ENCODE results near the gene SGK1.

Gene SGK1

DNA sequence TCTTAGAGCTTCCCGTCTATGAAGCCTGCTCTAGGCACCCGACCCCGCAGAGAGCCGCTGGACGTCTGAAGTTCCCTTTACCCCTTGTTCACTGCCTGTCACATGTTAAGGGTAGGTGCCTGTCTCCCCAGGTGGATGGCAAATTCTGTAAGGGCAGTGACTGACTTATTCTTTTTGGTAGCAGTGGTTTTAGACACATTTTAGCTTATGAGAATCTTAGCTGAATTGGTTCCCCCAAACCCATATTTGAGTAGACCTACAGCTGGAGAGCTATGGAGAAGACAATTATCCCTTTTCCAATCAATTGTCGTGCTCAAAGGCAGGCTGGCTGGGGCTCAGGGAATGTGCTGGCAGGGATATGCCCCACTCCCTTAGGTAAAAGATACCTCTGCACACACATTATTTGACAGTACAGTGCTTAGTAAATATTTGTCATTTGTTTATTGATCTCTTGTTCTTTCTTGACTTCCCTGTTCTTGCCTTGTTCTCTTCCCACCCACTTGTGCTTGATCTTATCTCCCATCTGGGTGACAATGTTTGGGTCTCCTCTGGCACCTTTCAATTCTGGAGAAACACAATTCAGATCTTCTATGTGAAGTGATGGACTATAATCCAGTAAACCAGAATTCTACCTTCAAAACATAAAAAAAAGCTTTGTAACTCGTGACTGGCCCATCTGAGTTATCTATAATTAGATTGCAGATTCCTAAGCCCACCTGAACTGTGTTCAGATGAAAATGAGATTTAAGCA lies 151.2 kb downstream of the SGK1 start:
- H3K9me3 ChIP-seq (ENCODE audit: control insufficient read depth in 1 of 2, low read length in 2 of 2) = no peaks in the 10 kb centered on the region
- H3K27me3 ChIP-seq (ENCODE audit: control insufficient read depth in 1 of 2, insufficient read depth in 2 of 2, low read length in 2 of 2) = no peaks in the 10 kb centered on the region
- no peak overlapping the region for H3K4me3 ChIP-seq (ENCODE audit: low read depth in 1 of 2, low read length in 2 of 2)
- no peak overlapping the region for H3K27ac ChIP-seq (ENCODE audit: low read depth, low read length)
- H3K9ac ChIP-seq (ENCODE audit: low read depth in 1 of 2, low read length in 2 of 2) = no peak overlapping the region
- peaks cover 14 to 15% of the 10 kb centered on the region in 2 donors for H3K4me1 ChIP-seq (ENCODE audit: control insufficient read depth in 1 of 2, insufficient read depth in 2 of 2, low read length in 2 of 2)
- H3K36me3 ChIP-seq (ENCODE audit: control insufficient read depth in 1 of 2, insufficient read depth in 2 of 2, low read length in 2 of 2) = peaks cover 24 to 42% of the 10 kb centered on the region in 2 donors

DNA sequence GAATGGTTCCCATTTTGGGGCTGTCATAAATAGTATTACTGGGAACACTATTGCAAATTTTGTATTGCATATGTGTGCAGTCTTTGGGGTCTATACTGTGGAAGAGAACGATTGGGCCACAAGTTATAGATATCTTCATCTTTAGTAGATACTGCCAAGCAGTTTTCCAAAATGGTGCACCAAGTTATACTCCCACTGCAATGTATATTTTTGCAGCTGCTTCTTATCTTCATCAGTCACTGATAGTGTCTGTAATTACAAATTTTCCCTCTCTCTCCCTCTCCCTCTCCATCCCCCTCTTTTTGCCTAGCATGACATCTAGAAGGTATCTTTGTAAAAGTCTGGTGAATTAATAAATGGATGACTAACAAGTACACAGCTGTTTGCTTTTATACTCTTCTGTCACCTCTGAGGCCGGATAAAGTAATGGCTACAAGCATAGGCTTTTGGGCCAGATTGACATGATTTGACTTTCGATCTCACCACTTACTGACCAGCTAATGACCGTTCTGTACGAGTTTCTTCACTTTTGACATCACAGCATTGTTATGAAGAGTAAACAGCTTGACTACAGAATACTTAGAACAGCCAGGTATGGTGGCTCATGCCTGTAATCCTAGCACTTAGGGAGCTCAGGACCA lies 152.2 kb downstream of the SGK1 start:
- peaks cover 11 to 17% of the 10 kb centered on the region in 2 donors for H3K4me1 ChIP-seq (ENCODE audit: control insufficient read depth in 1 of 2, insufficient read depth in 2 of 2, low read length in 2 of 2)
- peaks cover 14 to 32% of the 10 kb centered on the region in 2 donors for H3K36me3 ChIP-seq (ENCODE audit: control insufficient read depth in 1 of 2, insufficient read depth in 2 of 2, low read length in 2 of 2)
- no peaks in the 10 kb centered on the region for H3K27me3 ChIP-seq (ENCODE audit: control insufficient read depth in 1 of 2, insufficient read depth in 2 of 2, low read length in 2 of 2)
- no peak overlapping the region for H3K9ac ChIP-seq (ENCODE audit: low read depth in 1 of 2, low read length in 2 of 2)
- no peaks in the 10 kb centered on the region for H3K9me3 ChIP-seq (ENCODE audit: control insufficient read depth in 1 of 2, low read length in 2 of 2)
- no peak overlapping the region for H3K4me3 ChIP-seq (ENCODE audit: low read depth in 1 of 2, low read length in 2 of 2)
- H3K27ac ChIP-seq (ENCODE audit: low read depth, low read length) = no peak overlapping the region

DNA sequence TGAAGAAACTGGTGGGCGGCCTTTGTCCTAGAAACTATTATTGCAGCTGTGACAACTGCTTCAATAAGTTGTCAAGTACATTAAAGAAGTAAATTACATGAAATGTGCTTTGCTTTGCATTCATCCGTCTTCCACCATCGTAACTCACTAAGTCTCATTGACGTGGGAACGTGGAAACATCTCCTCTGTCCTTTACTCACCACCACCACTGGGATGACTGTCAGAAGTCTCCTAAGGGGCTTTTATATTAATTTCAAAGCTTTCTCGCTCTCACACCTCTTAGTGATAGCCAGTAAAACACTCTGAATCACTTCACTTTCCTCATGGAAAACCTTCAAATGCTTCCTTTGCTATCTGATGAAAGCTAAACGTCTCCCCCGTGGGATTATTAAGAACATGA lies 153.6 kb downstream of the SGK1 start:
- no peak overlapping the region for H3K9ac ChIP-seq (ENCODE audit: low read depth in 1 of 2, low read length in 2 of 2)
- no peaks in the 10 kb centered on the region for H3K9me3 ChIP-seq (ENCODE audit: control insufficient read depth in 1 of 2, low read length in 2 of 2)
- H3K4me1 ChIP-seq (ENCODE audit: control insufficient read depth in 1 of 2, insufficient read depth in 2 of 2, low read length in 2 of 2) = peaks cover 6 to 22% of the 10 kb centered on the region in 2 donors
- no peak overlapping the region for H3K27ac ChIP-seq (ENCODE audit: low read depth, low read length)
- H3K27me3 ChIP-seq (ENCODE audit: control insufficient read depth in 1 of 2, insufficient read depth in 2 of 2, low read length in 2 of 2) = no peaks in the 10 kb centered on the region
- H3K4me3 ChIP-seq (ENCODE audit: low read depth in 1 of 2, low read length in 2 of 2) = no peak overlapping the region
- H3K36me3 ChIP-seq (ENCODE audit: control insufficient read depth in 1 of 2, insufficient read depth in 2 of 2, low read length in 2 of 2) = peaks cover under 1 to 18% of the 10 kb centered on the region in 2 donors

DNA sequence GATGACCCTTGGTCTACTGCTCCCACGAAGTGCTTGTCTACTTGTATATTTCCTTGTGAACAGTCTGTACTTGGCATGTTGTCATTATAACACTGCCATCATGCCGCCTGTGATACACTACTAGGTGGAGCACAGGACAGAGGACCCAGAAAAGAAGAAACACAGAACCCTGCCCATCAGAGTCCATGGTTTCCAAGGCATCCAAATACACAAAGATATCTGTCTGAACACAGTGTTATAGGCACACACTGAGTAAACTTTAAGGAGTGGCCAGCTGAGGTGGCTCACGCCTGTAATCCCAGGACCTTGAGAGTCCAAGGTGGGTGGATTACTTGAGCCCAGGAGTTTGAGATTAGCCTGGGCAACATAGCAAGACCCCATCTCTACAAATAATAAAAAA lies 155.0 kb downstream of the SGK1 start:
- H3K36me3 ChIP-seq (ENCODE audit: control insufficient read depth in 1 of 2, insufficient read depth in 2 of 2, low read length in 2 of 2) = peaks cover 0 to 4% of the 10 kb centered on the region in 2 donors
- H3K27me3 ChIP-seq (ENCODE audit: control insufficient read depth in 1 of 2, insufficient read depth in 2 of 2, low read length in 2 of 2) = no peaks in the 10 kb centered on the region
- H3K27ac ChIP-seq (ENCODE audit: low read depth, low read length) = no peak overlapping the region
- H3K9ac ChIP-seq (ENCODE audit: low read depth in 1 of 2, low read length in 2 of 2) = no peak overlapping the region
- H3K4me1 ChIP-seq (ENCODE audit: control insufficient read depth in 1 of 2, insufficient read depth in 2 of 2, low read length in 2 of 2) = peaks cover 6 to 22% of the 10 kb centered on the region in 2 donors
- no peak overlapping the region for H3K4me3 ChIP-seq (ENCODE audit: low read depth in 1 of 2, low read length in 2 of 2)
- no peaks in the 10 kb centered on the region for H3K9me3 ChIP-seq (ENCODE audit: control insufficient read depth in 1 of 2, low read length in 2 of 2)

DNA sequence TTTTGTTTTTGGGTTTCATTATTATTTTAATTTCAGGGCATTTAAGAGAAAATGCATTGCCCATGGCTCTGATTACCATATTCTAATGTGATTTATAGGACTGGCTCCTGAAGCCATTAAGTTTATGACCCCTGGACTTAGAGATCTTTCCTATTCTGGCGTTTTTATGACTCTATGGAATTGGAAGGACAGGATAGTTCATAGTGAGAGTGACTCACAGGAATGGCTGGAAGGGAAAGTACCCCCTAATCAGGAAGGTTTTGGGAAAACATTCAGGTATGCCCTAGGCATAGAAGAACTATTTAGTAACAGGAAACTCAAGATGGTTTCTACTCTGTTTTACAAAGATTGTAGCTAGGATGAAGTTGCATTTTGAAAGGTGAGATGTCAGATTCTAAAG lies 156.9 kb downstream of the SGK1 start:
- Histone ChIP-seq H3K4me1 (ENCODE audit: control insufficient read depth in 1 of 2, insufficient read depth in 2 of 2, low read length in 2 of 2) (peaks cover 6 to 22% of the 10 kb centered on the region in 2 donors), H3K9ac (ENCODE audit: low read depth in 1 of 2, low read length in 2 of 2) (no peak overlapping the region), H3K27me3 (ENCODE audit: control insufficient read depth in 1 of 2, insufficient read depth in 2 of 2, low read length in 2 of 2) (no peaks in the 10 kb centered on the region), H3K4me3 (ENCODE audit: low read depth in 1 of 2, low read length in 2 of 2) (no peak overlapping the region), H3K9me3 (ENCODE audit: control insufficient read depth in 1 of 2, low read length in 2 of 2) (no peaks in the 10 kb centered on the region), H3K27ac (ENCODE audit: low read depth, low read length) (no peak overlapping the region), H3K36me3 (ENCODE audit: control insufficient read depth in 1 of 2, insufficient read depth in 2 of 2, low read length in 2 of 2) (no peaks in the 10 kb centered on the region)

DNA sequence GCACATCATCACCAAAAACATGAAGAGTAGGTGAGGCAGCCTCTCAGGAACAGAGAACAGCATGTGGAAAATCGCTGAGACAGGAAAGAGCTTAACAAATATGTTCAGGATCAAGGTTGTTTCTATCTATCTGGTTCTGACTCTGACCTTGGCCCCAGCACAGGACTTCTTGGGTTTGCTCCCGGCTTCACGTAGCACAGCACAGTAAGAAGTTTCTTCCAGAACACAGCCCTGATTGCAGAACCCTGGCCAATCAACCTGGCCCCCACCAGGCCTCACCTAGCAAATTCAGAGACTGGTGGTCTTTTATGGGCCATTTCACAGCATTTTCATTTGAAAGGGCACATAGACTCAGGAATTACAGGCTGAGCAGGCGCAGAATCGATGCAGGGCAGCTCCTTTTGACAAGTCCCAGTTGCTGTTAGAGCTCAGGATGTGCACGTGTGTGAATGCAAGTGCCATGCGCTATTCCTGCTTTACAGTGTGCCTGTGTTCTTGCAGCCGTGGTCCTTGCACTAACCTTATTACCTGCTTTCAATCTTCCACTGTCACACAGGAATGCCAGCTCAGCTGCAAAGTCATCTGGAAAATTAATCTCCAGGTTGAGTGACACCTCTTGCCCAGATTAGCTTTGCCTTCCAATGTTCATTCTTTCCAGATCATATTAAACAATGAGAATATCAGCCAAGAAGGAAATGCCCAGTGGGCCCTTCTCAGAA lies 165.0 kb downstream of the SGK1 start:
- Histone ChIP-seq H3K27me3 (ENCODE audit: control insufficient read depth in 1 of 2, insufficient read depth in 2 of 2, low read length in 2 of 2) (no peaks in the 10 kb centered on the region), H3K27ac (ENCODE audit: low read depth, low read length) (no peak overlapping the region), H3K36me3 (ENCODE audit: control insufficient read depth in 1 of 2, insufficient read depth in 2 of 2, low read length in 2 of 2) (no peaks in the 10 kb centered on the region), H3K4me1 (ENCODE audit: control insufficient read depth in 1 of 2, insufficient read depth in 2 of 2, low read length in 2 of 2) (no peaks in the 10 kb centered on the region), H3K9ac (ENCODE audit: low read depth in 1 of 2, low read length in 2 of 2) (no peak overlapping the region), H3K9me3 (ENCODE audit: control insufficient read depth in 1 of 2, low read length in 2 of 2) (no peaks in the 10 kb centered on the region), H3K4me3 (ENCODE audit: low read depth in 1 of 2, low read length in 2 of 2) (no peak overlapping the region)

DNA sequence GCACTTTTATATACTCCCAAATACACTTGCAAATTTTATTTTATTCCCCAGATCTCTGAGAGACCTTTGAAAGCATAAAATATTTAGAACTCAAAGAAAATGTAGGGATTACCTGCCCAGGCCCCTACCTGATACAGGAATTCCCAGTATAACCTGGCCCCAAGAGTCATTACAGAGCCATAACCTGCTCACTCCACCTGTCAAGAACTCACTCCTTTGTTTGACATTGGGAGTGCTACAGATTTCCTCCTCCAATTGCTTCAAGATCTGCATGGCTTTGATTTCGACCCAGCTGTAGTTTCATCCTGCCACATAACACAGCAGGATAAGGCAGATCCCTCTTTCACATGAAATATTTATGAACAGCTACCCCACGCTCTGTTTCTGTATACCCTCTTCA lies 169.3 kb downstream of the SGK1 start:
- Histone ChIP-seq H3K27me3 (ENCODE audit: control insufficient read depth in 1 of 2, insufficient read depth in 2 of 2, low read length in 2 of 2) (no peaks in the 10 kb centered on the region), H3K36me3 (ENCODE audit: control insufficient read depth in 1 of 2, insufficient read depth in 2 of 2, low read length in 2 of 2) (no peaks in the 10 kb centered on the region), H3K9me3 (ENCODE audit: control insufficient read depth in 1 of 2, low read length in 2 of 2) (no peaks in the 10 kb centered on the region), H3K4me1 (ENCODE audit: control insufficient read depth in 1 of 2, insufficient read depth in 2 of 2, low read length in 2 of 2) (no peaks in the 10 kb centered on the region), H3K9ac (ENCODE audit: low read depth in 1 of 2, low read length in 2 of 2) (no peak overlapping the region), H3K27ac (ENCODE audit: low read depth, low read length) (no peak overlapping the region), H3K4me3 (ENCODE audit: low read depth in 1 of 2, low read length in 2 of 2) (no peak overlapping the region)

DNA sequence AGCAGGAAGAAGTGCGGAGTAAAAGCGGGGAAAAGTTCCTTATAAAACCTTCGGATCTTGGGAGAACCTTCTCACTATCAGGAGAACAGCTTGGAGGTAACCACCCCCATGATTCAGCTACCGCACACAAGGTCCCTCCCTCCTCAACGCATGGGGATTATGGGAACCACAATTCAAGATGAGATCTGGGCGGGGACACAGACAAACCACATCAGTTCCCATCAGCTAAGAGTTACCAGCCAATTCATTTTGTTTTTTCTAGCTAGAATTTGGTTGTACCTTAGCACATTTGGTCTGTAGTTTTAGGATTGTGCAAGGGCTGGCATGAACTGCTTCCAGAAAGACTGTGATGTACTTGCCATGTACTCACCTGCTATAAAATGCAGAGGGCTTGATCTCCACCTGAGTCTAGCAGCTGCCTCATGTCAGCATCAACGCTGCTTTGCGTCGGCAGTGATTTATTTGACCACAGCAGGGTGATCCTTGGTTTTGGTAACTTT lies 170.8 kb downstream of the SGK1 start:
- H3K36me3 ChIP-seq (ENCODE audit: control insufficient read depth in 1 of 2, insufficient read depth in 2 of 2, low read length in 2 of 2) = no peaks in the 10 kb centered on the region
- H3K27me3 ChIP-seq (ENCODE audit: control insufficient read depth in 1 of 2, insufficient read depth in 2 of 2, low read length in 2 of 2) = no peaks in the 10 kb centered on the region
- no peak overlapping the region for H3K4me3 ChIP-seq (ENCODE audit: low read depth in 1 of 2, low read length in 2 of 2)
- H3K27ac ChIP-seq (ENCODE audit: low read depth, low read length) = no peak overlapping the region
- H3K9me3 ChIP-seq (ENCODE audit: control insufficient read depth in 1 of 2, low read length in 2 of 2) = no peaks in the 10 kb centered on the region
- no peaks in the 10 kb centered on the region for H3K4me1 ChIP-seq (ENCODE audit: control insufficient read depth in 1 of 2, insufficient read depth in 2 of 2, low read length in 2 of 2)
- no peak overlapping the region for H3K9ac ChIP-seq (ENCODE audit: low read depth in 1 of 2, low read length in 2 of 2)

DNA sequence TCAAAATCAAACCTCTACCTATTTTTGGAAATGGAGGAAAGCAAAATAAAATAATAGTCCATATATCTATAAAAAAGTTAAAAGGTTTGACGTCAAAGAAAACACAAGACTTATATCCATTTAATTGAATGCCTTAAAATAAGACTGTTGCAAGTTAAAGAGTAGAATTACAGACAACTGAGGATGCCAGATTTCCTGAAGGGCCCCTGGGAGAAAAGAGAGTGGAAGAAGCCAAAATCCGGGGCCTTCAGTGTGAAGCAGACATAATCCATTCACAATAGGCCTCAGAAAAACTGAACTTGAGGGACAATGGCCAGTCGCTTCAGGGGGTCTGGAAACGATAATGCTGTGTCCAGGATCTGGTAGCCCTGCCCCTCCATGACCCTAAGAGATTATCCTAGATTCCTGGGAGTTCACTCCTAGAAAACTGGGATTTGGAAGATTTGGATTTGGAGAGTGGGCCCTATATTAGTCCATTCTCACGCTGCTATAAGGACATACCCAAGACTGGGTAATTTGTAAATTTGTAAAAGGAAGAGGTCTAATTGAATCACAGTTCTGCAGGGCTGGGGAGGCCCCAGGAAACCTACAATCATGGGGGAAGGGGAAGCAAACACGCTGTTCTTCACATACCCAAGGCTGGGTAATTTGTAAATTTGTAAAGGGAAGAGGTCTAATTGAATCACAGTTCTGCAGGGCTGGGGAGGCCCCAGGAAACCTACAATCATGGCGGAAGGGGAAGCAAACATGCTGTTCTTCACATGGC lies 171.5 kb downstream of the SGK1 start:
- no peak overlapping the region for H3K9ac ChIP-seq (ENCODE audit: low read depth in 1 of 2, low read length in 2 of 2)
- no peak overlapping the region for H3K4me3 ChIP-seq (ENCODE audit: low read depth in 1 of 2, low read length in 2 of 2)
- no peak overlapping the region for H3K27ac ChIP-seq (ENCODE audit: low read depth, low read length)
- H3K4me1 ChIP-seq (ENCODE audit: control insufficient read depth in 1 of 2, insufficient read depth in 2 of 2, low read length in 2 of 2) = no peaks in the 10 kb centered on the region
- H3K36me3 ChIP-seq (ENCODE audit: control insufficient read depth in 1 of 2, insufficient read depth in 2 of 2, low read length in 2 of 2) = no peaks in the 10 kb centered on the region
- H3K9me3 ChIP-seq (ENCODE audit: control insufficient read depth in 1 of 2, low read length in 2 of 2) = no peaks in the 10 kb centered on the region
- no peaks in the 10 kb centered on the region for H3K27me3 ChIP-seq (ENCODE audit: control insufficient read depth in 1 of 2, insufficient read depth in 2 of 2, low read length in 2 of 2)
